Mucosa of descending colon (tissue), 3 donors: ENCODE data around the gene CCDC6. TPM values are rescaled to one million over a fixed set of nuclear protein-coding genes. Genes with fewer than 3 reads are reported as not detected.
"Not testable (repeated sequence)": the region's sequence is repeated elsewhere in the genome, so short reads cannot be mapped to it uniquely, and the experiment has no call there.

Experiments used
- ATAC-seq: fragments of 200-7000 bp; cut with Tn5 transposase; one replicate; pipeline ENCODE4 v1.9.1; 2020; ENCODE audit warnings: mild to moderate bottlenecking, moderate library complexity
- DNase-seq, 3 donors: peaks; one replicate each; pipeline ENCODE4 v3.0.0-alpha.2; 2020
- H3K36me3 ChIP-seq: fragments of 200-600 bp; one replicate; pipeline ENCODE4 v1.8.0; 2021; ENCODE audit warnings: low read depth, mild to moderate bottlenecking
- H3K4me1 ChIP-seq: fragments of 200-600 bp; one replicate; pipeline ENCODE4 v1.8.0; 2021; ENCODE audit warnings: low read depth, mild to moderate bottlenecking
- H3K4me3 ChIP-seq: fragments of 200-600 bp; one replicate; pipeline ENCODE4 v1.8.0; 2021; ENCODE audit warnings: mild to moderate bottlenecking
- H3K9me3 ChIP-seq: fragments of 200-600 bp; one replicate; pipeline ENCODE4 v1.8.0; 2021; ENCODE audit warnings: mild to moderate bottlenecking
- intact Hi-C, 2 donors: fragments of 100-400 bp; cut with DNase I in 1 of 2; cut with micrococcal nuclease in 1 of 2; formaldehyde crosslinking; loops; one replicate each; pipeline versions ENCODE4 v1.11.0 to v1.11.1; 2022; cut with DNase I, micrococcal nuclease
- total RNA-seq, 3 donors: library from RNA; stranded (reverse); fragmentation: NEBNext Ultra II Directional in 2 of 3; extraction: Animal tissue kit (Norgen Biotek cat#: 25700) in 2 of 3; gene quantifications; one replicate each; pipeline versions ENCODE4 v1.2.1 to v1.2.4, GENCODE V29; 2021 to 2023
- TF ChIP-seq, protein P1 (sequence below): fragments of 200-600 bp; IDR thresholded peaks from one replicate; pipeline ENCODE4 v1.8.0; 2022; ENCODE audit warnings: antibody characterized with exemption, mild to moderate bottlenecking
- donor health status: DM: no; HTN: no; CAD: no; lungs with moderate emphysema.
- donor health status: DM: no; HTN: no; CAD: no.
- donor health status: DM: no; HTN: yes; CAD: no.

Gene CCDC6
- total RNA-seq, 3 donors from 2014 or later, result 54.5 to 73.1 (median 62.7) TPM

DNA sequence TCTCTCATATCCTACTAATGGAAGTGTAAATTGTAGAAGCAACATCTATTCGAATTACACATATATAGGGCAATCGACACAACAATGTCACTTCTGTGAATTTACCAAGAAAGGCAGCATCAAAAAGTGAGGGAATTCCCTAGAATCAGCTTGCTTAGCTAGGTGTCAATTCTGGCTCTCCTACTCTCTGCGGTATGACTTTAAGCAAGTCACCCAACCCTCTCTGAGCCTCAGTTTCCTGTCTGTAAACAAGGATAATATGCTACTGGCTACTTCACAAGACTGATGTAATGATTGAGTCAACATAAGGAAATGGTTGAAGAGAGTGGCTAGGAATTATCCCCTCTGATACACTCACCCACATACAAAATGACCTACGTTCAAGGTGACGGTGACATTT, 19.4 kb downstream of the CCDC6 start:
- TF ChIP-seq, protein P1, sequence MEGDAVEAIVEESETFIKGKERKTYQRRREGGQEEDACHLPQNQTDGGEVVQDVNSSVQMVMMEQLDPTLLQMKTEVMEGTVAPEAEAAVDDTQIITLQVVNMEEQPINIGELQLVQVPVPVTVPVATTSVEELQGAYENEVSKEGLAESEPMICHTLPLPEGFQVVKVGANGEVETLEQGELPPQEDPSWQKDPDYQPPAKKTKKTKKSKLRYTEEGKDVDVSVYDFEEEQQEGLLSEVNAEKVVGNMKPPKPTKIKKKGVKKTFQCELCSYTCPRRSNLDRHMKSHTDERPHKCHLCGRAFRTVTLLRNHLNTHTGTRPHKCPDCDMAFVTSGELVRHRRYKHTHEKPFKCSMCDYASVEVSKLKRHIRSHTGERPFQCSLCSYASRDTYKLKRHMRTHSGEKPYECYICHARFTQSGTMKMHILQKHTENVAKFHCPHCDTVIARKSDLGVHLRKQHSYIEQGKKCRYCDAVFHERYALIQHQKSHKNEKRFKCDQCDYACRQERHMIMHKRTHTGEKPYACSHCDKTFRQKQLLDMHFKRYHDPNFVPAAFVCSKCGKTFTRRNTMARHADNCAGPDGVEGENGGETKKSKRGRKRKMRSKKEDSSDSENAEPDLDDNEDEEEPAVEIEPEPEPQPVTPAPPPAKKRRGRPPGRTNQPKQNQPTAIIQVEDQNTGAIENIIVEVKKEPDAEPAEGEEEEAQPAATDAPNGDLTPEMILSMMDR, result no peak
- peaks cover 5% of the 10 kb centered on the region for H3K4me1 ChIP-seq

DNA sequence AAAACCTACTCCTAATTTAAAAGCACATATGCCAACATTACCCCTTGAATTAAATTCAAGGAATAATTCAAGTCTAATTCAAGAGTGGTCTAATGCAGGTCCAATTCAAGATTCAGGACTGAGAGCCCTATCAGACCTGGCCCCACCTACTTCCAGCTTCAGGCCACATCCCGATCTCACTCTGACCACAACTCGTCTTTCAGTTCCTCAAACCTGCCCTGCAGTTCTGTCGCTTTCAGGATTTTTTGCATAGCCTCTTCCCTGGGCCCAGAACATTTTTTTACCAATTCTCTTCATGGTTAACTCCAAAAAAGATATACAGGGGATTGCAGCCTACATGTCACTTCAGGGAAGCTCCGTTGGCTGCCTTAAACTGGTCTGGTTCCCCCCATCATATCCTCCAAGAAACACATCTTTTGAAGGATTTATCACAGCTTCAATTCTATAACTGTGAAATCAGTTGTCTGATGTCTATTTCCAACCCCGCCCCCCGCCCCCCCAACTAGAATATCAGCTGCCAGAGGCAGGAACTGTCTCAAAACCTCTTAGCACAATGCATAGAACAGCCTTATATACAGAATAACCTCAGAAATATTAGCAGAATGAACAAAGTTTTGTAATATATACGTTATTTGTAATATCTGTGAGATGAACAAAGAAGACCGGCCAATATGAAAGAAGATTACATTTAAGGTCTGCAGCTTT, 20.8 kb downstream of the CCDC6 start:
- intact Hi-C loops, result no loop called here
- peaks cover 5% of the 10 kb centered on the region for H3K4me1 ChIP-seq
- ATAC-seq (peak; percentile 71), DNase-seq (no peak)
- TF ChIP-seq, protein P1, result no peak
- H3K4me3 ChIP-seq, result no peak overlapping the region
- H3K36me3 ChIP-seq, result no peaks in the 10 kb centered on the region
- no peaks in the 10 kb centered on the region for H3K9me3 ChIP-seq

More for the DNA sequence above, 19.4 kb downstream of the CCDC6 start:
- intact Hi-C loops, result no loop called here
- H3K36me3 ChIP-seq, result no peaks in the 10 kb centered on the region
- no peak for ATAC-seq
- no peaks in the 10 kb centered on the region for H3K9me3 ChIP-seq
- H3K4me3 ChIP-seq, result no peak overlapping the region
- no peak for DNase-seq

DNA sequence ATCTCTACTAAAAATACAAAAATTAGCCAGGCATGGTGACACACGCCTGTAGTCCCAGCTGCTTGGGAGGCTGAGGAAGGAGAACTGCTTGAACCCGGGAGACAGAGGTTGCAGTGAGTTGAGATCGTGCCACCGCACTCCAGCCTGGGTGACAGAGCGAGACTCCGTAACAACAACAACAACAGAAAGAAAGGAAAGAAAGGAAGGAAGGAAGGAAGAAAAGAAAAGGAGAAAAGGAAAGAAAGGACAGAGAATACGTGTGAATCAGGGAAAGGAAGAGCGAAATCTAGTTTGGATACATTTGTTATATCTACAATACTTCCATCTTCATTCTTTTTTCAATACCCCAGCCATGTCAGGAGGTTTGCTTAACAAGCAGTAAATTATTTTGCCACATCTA, 21.5 kb downstream of the CCDC6 start:
- DNase-seq, intact Hi-C loops, H3K4me3 ChIP-seq, H3K9me3 ChIP-seq, H3K36me3 ChIP-seq, H3K4me1 ChIP-seq, ATAC-seq: not testable (repeated sequence)

DNA sequence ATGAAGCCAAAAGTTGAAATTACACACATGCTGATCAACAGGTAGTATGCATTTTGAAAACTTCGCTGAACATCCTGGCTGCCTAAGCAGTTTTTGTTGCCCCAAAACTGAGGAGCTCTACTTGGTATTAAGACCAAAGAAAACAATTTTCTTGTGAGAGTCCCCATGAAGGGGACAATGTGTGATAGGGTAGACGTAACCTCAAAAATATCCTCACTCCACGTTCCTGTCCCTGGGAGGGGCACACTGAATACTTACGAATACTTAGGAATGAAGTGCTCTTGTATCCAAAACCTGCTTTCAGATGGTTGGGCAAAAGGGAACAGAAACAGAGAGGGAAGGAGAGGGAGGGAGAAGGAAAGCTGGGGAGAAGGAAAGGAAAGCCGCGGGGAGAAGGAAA, 24.7 kb downstream of the CCDC6 start:
- H3K36me3 ChIP-seq, result no peaks in the 10 kb centered on the region
- H3K9me3 ChIP-seq, result no peaks in the 10 kb centered on the region
- DNase-seq (no peak), ATAC-seq (no peak)
- TF ChIP-seq, protein P1, result no peak
- peaks cover 5% of the 10 kb centered on the region for H3K4me1 ChIP-seq
- intact Hi-C loops, result no loop called here
- H3K4me3 ChIP-seq, result no peak overlapping the region

DNA sequence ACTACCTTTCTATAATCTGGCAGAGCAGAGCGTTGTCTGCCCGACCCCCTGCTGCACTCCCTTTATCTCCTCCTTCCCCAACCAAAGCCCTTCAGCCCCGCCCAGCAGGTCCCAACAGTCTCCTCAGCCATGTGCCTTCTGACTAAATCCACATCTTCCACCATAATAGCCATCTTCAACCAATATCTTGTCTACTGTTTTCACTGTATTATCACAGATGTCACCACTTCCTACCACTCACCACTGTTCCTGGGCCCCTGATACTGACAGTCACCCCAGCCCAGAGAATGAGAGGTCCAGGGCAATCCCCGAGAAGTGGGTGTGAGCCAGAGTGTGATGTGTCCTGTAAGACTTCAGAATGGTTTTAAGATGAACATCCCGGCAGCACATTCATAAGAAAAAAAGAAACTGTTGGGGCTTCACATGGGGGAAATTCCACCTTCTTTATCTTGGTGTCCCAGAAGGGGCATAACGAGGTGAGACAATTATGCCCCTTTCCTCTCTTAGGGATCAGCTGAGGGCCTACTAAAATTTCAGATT, 25.3 kb downstream of the CCDC6 start:
- peak; percentile 49 for ATAC-seq
- intact Hi-C loops, result no loop called here
- TF ChIP-seq, protein P1, result no peak
- H3K4me3 ChIP-seq, result no peak overlapping the region
- peaks cover 5% of the 10 kb centered on the region for H3K4me1 ChIP-seq
- no peak for DNase-seq
- no peaks in the 10 kb centered on the region for H3K36me3 ChIP-seq
- H3K9me3 ChIP-seq, result no peaks in the 10 kb centered on the region

DNA sequence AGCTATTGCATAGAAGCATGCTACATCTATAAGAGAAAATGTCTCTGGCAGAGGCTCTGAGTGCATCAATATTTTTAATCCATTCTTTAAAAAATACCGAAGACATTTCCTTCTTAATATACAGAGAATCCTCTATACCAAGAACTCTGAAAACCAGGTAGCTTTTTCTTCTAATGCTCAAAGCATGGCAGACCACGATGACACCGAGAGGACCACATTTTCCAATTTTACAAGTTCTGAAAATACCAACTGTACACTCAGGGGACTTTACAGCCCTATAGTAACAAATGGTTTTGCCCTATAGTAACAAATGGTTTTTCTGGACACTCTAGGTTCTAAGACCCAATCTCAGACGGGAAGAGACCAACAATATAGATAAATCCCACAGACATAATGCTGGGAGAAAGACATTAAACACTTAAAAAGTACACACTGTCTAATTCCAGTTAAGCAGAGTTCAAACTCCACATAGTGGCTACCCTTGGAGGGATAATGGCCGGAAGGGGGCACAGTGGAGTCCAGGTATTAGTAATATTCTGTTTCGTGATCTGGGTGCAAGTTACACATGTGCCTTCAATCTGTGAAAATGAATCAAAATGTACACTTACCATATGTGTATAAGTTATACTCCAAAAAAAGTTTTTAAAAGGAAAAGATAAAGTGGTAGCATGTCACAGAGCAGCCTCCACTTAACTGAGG, 26.2 kb downstream of the CCDC6 start:
- intact Hi-C loops, result no loop called here
- no peak for DNase-seq
- Histone ChIP-seq H3K36me3 (no peaks in the 10 kb centered on the region), H3K9me3 (no peaks in the 10 kb centered on the region), H3K4me3 (no peak overlapping the region), H3K4me1 (peaks cover 5% of the 10 kb centered on the region)
- ATAC-seq, result no peak
- TF ChIP-seq, protein P1, result no peak
